Panc1 (cell line): ENCODE data around the gene TNRC18.

Experiments
- CTCF ChIP-seq: fragments of 450-650 bp; IDR thresholded peaks from 2 replicates; pipeline ENCODE4 v1.5.1; 2017; ENCODE audit warnings: mild to moderate bottlenecking
- POLR2AphosphoS5 ChIP-seq: IDR thresholded peaks from 2 replicates; pipeline ENCODE4 v1.6.1; 2012; ENCODE audit warnings: mild to moderate bottlenecking, low read depth, low read length, moderate library complexity

- TF ChIP-seq CTCF = no peak
- TF ChIP-seq POLR2AphosphoS5 = no peak
Observed at GRCh38 chr7:5324961-5325360, 98.7 kb downstream of the TNRC18 start.
